Vagina (tissue), 2 donors: ENCODE results near the gene PBRM1. TPM values are rescaled to one million over a fixed set of nuclear protein-coding genes. Genes with fewer than 3 reads are reported as not detected.

ENCODE experiments used
- DNase-seq, 2 donors: peaks; one replicate each; pipeline ENCODE4 v3.0.0-alpha.2; 2017; ENCODE audit errors: extremely low spot score in 2 of 2
- H3K27ac ChIP-seq: fragments of 200-600 bp; sonication (generic); one replicate; pipeline ENCODE4 v1.5.1; 2019
- H3K27me3 ChIP-seq: fragments of 200-600 bp; sonication (generic); one replicate; pipeline ENCODE4 v1.5.1; 2019
- H3K36me3 ChIP-seq, 2 donors: fragments of 200-600 bp; sonication (generic); one replicate each; pipeline ENCODE4 v1.5.1; 2017 to 2019
- H3K4me1 ChIP-seq: fragments of 200-600 bp; sonication (generic); one replicate; pipeline ENCODE4 v1.5.1; 2019
- H3K4me3 ChIP-seq, 2 donors: fragments of 200-600 bp; sonication (generic); 1 replicate in 1 of 2; 2 replicates in 1 of 2; pipeline ENCODE4 v1.5.1; 2016 to 2019
- H3K9me3 ChIP-seq: fragments of 200-600 bp; sonication (generic); one replicate; pipeline ENCODE4 v1.5.1; 2019
- POLR2A ChIP-seq, 2 donors: fragments of 450-650 bp; IDR thresholded peaks; one replicate each; pipeline ENCODE4 v1.6.1; 2017; ENCODE audit warnings: antibody characterized with exemption in 2 of 2, mild to moderate bottlenecking in 2 of 2, moderate library complexity in 2 of 2
- POLR2AphosphoS5 ChIP-seq, 2 donors: sonication (generic); formaldehyde crosslinking; IDR thresholded peaks; one replicate each; pipeline ENCODE4 v1.9.0; 2017; ENCODE audit warnings: antibody characterized with exemption in 2 of 2, mild to moderate bottlenecking in 2 of 2, low read depth in 1 of 2; ENCODE audit not compliant: insufficient read depth in 1 of 2
- intact Hi-C: fragments of 100-400 bp; cut with DNase I; formaldehyde crosslinking; loops from one replicate; pipeline ENCODE4 v1.15.1; 2023
- total RNA-seq: library from RNA; depleted of rRNA; stranded (reverse); fragments of >200 nt; gene quantifications from one replicate; pipeline ENCODE4 v1.2.3, GENCODE V29; 2016
- TF ChIP-seq, protein P1 (sequence below), 3 experiments: fragments of 450-650 bp in 2 of 3; fragments of 200-600 bp in 1 of 3; sonication (generic) in 1 of 3; IDR thresholded peaks; one replicate each; pipeline ENCODE4 v1.5.1; 2017 to 2019; ENCODE audit warnings: antibody characterized with exemption in 3 of 3, mild to moderate bottlenecking in 2 of 3, moderate library complexity in 2 of 3

The PBRM1 gene
- total RNA-seq, 1 donor from 2014 or later, result 64.6 TPM

DNA sequence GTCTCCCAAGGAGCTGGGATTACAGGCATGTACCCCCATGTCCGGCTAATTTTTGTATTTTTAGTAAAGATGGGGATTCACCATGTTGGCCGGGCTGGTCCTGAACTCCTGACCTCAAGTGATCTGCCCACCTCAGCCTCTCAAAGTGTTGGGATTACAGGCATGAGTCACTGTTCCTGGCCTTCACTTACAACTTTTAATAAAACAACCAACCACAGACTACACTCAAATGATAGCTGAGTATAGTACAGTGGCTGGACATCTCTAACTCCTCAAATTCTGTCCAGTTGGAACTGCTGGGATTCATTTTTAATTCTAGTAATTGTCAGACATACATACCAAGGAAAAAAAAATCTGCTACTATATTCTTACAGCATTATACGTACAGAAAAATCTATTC lies 71.0 kb downstream of the PBRM1 start:
- no peaks in the 10 kb centered on the region for H3K4me1 ChIP-seq
- no peak for DNase-seq
- H3K36me3 ChIP-seq, result peaks cover 0 to 23% of the 10 kb centered on the region in 2 donors
- no peak overlapping the region for H3K27ac ChIP-seq
- H3K9me3 ChIP-seq, result no peaks in the 10 kb centered on the region
- intact Hi-C loops, result no loop called here
- no peak overlapping the region for H3K4me3 ChIP-seq
- TF ChIP-seq POLR2AphosphoS5 (IDR thresholded peaks at IDR 0.05; ENCODE audit: insufficient read depth in 1 of 2, low read depth in 1 of 2), result no peak
- no peak for TF ChIP-seq POLR2A (IDR thresholded peaks at IDR 0.05)
- TF ChIP-seq, protein P1, sequence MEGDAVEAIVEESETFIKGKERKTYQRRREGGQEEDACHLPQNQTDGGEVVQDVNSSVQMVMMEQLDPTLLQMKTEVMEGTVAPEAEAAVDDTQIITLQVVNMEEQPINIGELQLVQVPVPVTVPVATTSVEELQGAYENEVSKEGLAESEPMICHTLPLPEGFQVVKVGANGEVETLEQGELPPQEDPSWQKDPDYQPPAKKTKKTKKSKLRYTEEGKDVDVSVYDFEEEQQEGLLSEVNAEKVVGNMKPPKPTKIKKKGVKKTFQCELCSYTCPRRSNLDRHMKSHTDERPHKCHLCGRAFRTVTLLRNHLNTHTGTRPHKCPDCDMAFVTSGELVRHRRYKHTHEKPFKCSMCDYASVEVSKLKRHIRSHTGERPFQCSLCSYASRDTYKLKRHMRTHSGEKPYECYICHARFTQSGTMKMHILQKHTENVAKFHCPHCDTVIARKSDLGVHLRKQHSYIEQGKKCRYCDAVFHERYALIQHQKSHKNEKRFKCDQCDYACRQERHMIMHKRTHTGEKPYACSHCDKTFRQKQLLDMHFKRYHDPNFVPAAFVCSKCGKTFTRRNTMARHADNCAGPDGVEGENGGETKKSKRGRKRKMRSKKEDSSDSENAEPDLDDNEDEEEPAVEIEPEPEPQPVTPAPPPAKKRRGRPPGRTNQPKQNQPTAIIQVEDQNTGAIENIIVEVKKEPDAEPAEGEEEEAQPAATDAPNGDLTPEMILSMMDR (IDR thresholded peaks at IDR 0.05), result no peak
- no peaks in the 10 kb centered on the region for H3K27me3 ChIP-seq

DNA sequence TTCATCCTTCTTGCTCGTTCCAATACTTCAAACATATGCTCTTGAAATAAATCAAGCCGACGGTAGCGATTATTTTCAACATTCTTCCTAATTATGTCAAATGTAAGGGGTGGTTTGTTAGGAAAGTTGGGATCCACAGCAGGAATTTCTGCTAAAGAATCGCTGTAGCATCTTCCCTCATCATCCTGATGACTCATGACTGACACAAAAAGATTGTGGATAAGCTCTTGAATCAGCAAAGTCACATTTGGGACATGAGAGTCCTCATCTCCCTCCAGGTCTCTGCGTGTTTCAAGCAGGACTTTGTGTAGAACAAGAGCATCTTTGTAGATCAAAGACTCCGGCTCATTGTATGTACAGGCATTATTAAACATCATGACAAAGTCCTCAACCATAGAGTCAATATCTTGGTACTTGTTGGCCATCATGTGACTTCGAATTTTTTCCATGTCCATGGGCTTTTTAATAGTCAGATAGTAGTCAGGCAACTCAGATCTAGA lies 76.3 kb downstream of the PBRM1 start:
- Histone ChIP-seq H3K9me3 (no peaks in the 10 kb centered on the region), H3K4me3 (no peak overlapping the region), H3K4me1 (peaks cover 21% of the 10 kb centered on the region), H3K27me3 (no peaks in the 10 kb centered on the region), H3K36me3 (peaks cover 0 to 26% of the 10 kb centered on the region in 2 donors), H3K27ac (no peak overlapping the region)
- intact Hi-C loops, result no loop called here
- TF ChIP-seq, protein P1 (IDR thresholded peaks at IDR 0.05), result no peak
- TF ChIP-seq POLR2A (IDR thresholded peaks at IDR 0.05), result no peak
- TF ChIP-seq POLR2AphosphoS5 (IDR thresholded peaks at IDR 0.05; ENCODE audit: insufficient read depth in 1 of 2, low read depth in 1 of 2), result no peak
- DNase-seq, result no peak

DNA sequence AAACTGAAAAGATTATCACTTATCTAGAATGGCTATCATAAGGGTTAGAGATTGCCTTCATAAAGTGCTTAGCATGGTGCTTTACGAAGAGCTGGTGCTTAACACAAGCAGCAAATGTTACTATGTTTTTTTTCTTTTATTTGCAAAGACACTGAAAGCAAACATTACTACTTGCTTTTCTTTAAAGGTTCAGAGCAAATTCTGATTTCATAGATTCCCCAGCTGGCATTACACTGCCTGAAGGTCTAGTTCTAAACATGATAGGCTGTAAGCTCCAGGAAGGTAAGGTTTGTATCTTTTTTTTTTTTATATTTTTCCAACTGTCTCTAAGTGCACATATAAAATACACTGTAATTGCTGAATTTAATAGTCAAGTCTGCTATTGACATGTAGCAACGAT lies 77.4 kb downstream of the PBRM1 start:
- Histone ChIP-seq H3K4me3 (no peak overlapping the region), H3K36me3 (peaks cover 0 to 32% of the 10 kb centered on the region in 2 donors), H3K9me3 (no peaks in the 10 kb centered on the region), H3K27me3 (no peaks in the 10 kb centered on the region), H3K4me1 (peaks cover 21% of the 10 kb centered on the region), H3K27ac (no peak overlapping the region)
- TF ChIP-seq, protein P1 (IDR thresholded peaks at IDR 0.05), result no peak
- TF ChIP-seq POLR2A (IDR thresholded peaks at IDR 0.05), result no peak
- no peak for TF ChIP-seq POLR2AphosphoS5 (IDR thresholded peaks at IDR 0.05; ENCODE audit: insufficient read depth in 1 of 2, low read depth in 1 of 2)
- intact Hi-C loops, result no loop called here
- DNase-seq, result no peak

DNA sequence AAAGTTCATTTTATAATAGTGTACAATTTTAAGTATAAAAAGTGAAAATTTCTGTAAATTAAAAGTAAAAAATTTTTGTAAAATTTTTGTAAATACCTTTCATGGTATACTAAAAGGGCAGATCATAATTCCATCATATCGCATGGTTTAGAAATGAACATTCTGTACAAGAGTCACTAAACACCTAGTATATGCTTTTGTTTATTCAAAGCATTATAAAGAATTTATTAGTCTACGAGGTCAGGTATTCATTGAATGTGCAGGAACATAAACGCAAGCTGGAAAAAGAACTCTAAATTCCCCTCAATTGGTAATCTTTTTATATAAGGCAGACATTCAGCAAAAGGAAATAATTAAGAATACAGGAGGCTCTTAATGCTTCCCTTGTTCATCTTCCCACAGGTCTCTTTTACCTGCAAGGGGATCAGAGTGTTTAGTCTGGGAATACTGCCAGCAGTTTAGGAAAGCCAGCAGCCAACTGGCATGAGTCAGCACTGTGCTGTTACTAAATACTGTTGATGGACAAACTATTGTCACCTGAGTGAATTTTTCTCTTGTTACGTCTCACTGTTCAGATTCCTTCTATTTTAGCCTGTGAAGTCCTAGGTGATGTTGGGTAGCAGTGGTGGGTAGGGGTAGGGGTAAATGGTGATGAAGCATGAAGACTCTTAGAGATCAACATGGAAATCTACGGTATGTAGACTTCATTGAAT lies 79.2 kb downstream of the PBRM1 start:
- no peak overlapping the region for H3K27ac ChIP-seq
- no peaks in the 10 kb centered on the region for H3K9me3 ChIP-seq
- peaks cover 0 to 44% of the 10 kb centered on the region in 2 donors for H3K36me3 ChIP-seq
- no peaks in the 10 kb centered on the region for H3K27me3 ChIP-seq
- no peak for DNase-seq
- no peak overlapping the region for H3K4me3 ChIP-seq
- peaks cover 21% of the 10 kb centered on the region for H3K4me1 ChIP-seq
- TF ChIP-seq POLR2A (IDR thresholded peaks at IDR 0.05), result no peak
- TF ChIP-seq POLR2AphosphoS5 (IDR thresholded peaks at IDR 0.05; ENCODE audit: insufficient read depth in 1 of 2, low read depth in 1 of 2), result peak in 1 of 2 donors; percentile 77
- intact Hi-C loops, result no loop called here

DNA sequence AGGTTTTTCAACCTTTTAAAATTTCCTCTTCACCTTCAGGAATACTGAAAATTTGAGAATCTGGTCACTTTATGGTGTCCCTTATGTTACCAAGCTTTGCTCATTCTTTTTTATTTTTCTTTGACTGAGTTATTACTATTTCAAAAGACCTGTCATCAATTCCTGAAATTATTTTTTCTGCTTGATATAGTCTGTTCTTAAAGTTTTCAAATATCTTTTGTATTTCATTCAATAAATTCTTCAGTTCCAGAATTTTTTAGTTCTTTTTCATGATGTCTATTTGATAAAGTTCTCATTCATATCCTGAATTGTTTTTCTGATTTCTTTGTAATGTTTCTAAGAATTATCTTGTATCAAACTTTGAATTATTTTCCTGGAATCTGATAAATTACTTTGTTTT lies 85.5 kb downstream of the PBRM1 start:
- TF ChIP-seq, protein P1 (IDR thresholded peaks at IDR 0.05), result no peak
- TF ChIP-seq POLR2AphosphoS5 (IDR thresholded peaks at IDR 0.05; ENCODE audit: insufficient read depth in 1 of 2, low read depth in 1 of 2) (no peak), POLR2A (IDR thresholded peaks at IDR 0.05) (no peak)
- intact Hi-C loops, result no loop called here
- Histone ChIP-seq H3K4me1 (no peaks in the 10 kb centered on the region), H3K4me3 (no peak overlapping the region), H3K9me3 (no peaks in the 10 kb centered on the region), H3K36me3 (peaks cover 0 to 33% of the 10 kb centered on the region in 2 donors), H3K27ac (no peak overlapping the region), H3K27me3 (no peaks in the 10 kb centered on the region)
- DNase-seq, result no peak
